Activated naive CD4-positive, alpha-beta T cell treated with anti-CD3 and anti-CD28 coated beads, Interleukin-2, amount 50 U/mL, for 16 hours (primary cell): ENCODE results near the gene RIN1.
"Not testable (repeated sequence)": the region's sequence is repeated elsewhere in the genome, so short reads cannot be mapped to it uniquely, and the experiment has no call there.

Experiments
- DNase-seq: peaks from one replicate; pipeline ENCODE4 v3.0.0-alpha.2; 2020

RIN1 gene, protein sequence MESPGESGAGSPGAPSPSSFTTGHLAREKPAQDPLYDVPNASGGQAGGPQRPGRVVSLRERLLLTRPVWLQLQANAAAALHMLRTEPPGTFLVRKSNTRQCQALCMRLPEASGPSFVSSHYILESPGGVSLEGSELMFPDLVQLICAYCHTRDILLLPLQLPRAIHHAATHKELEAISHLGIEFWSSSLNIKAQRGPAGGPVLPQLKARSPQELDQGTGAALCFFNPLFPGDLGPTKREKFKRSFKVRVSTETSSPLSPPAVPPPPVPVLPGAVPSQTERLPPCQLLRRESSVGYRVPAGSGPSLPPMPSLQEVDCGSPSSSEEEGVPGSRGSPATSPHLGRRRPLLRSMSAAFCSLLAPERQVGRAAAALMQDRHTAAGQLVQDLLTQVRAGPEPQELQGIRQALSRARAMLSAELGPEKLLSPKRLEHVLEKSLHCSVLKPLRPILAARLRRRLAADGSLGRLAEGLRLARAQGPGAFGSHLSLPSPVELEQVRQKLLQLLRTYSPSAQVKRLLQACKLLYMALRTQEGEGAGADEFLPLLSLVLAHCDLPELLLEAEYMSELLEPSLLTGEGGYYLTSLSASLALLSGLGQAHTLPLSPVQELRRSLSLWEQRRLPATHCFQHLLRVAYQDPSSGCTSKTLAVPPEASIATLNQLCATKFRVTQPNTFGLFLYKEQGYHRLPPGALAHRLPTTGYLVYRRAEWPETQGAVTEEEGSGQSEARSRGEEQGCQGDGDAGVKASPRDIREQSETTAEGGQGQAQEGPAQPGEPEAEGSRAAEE

DNA sequence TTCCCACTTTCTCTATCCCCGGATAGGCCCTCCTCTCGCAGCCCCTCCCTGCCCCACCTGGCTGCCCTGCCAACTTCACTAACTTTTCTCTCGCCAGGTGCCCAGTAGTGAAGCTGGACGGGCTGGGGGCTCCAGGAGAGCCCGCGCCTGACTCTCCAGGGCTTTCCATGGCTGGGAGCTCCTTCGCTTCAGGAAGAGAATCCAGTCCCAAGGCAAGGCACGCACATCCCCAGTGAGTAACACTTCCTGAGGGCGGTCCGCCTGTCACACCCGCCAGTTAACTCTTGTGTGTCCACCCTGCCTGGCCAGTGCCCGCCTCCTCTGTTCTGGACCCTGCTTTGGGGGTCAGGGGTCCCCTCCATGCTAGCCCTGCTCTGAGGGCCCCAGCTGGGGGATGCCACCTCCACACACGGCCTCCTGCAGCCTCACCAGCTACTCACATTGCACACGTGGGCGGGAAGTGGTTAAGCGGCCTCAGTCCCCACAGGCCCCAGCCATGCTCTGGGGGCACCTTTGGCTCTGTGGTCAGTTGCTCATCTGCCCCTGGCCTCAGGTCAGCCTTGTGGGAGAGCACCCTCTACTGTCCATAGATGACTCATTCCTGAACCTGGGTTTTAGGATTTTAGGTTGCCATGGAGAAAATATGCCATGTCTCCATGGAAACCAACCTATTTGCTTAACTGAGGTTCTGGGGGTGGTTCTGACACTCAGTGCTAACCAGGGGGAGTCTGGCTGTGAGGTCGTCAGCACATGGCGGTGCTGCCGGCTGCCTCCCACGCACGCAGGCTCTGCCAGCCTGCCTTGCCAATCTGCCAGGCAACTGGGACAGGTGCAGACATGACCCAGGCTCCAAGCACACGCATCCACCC is at the start of gene RIN1:
Gene RIN1, minus strand, starts transcription at position 201 of the 869 bp plus-strand sequence. Its CDS starts 32 bp downstream, at position 169.
- DNase-seq = no peak

DNA sequence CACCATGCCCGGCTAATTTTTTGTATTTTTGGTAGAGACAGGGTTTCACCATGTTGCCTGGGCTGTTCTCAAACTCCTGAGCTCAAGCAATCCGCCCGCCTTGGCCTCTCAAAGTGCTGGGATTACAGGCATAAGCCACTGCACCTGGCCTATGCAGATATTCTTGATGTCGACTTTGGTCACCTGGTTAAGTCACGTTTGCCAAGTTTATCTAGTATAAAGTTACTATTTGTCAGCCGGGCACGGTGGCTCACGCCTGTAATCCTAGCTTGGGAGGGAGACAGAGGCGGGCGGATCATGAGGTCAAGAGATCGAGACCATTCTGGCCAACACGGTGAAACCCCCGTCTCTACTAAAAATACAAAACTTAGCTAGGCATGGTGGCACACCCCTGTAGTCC is 48.1 kb upstream of the RIN1 start:
- DNase-seq = not testable (repeated sequence)

DNA sequence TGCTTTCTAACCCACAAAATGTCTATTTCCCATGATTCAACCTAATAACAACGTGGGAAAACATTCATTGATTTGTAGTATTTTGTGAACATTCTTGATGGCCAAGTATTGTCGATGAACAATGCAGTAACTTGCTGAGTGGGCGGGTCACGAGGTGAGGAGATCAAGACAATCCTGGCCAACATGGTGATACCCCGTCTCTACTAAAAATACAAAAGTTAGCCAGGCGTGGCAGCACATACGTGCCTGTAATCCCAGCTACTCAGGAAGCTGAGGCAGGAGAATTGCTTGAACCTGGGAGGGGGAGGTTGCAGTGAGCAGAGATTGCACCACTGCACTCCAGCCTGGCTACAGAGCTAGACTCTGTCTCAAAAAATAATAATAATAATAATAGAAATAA is 44.0 kb upstream of the RIN1 start:
- DNase-seq = not testable (repeated sequence)

DNA sequence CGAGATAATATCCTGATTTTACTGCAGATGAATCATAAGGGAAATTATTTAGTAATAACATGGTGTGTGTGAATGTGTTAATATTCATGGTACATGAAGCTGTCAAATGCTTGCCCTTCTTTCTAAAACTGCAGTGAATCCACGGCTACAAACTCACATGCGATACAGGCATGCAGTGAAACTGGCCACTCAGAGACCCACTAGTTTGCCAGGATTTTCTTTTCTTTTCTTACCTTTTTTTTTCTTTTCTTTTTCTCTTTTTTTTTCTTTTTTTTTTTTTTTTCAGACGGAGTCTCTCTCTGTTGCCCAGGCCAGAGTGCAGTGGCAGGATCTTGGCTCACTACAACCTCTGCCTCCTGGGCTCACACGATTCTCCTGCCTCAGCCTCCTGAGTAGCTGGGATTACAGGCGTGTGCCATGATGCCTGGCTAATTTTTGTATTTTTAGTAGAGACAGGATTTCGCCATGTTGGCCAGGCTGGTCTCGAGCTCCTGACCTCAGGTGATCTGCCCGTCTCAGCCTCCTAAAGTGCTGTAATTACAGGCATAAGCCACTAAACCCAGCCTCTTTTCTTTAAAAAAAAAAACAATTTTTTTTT is 37.6 kb upstream of the RIN1 start:
- DNase-seq = not testable (repeated sequence)

DNA sequence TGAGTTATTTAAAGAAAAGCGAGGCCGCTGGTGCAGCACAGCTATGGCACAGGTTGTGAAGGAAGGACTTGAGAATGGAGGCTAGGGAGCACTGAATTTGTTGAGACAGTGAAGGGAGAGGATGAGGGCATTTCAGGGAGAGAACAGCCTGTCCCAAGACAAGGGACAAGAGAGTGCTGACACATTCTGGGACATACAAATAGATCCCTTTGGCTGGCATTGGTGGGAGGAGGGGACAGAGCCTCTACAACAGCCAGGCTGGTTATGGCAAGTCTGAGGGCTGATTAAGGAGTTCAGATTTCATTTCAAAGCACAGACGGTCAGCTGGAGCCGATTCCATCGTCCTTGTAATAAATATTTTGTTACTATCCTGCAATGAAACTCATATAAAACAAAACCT is 37.0 kb upstream of the RIN1 start:
- DNase-seq = no peak

DNA sequence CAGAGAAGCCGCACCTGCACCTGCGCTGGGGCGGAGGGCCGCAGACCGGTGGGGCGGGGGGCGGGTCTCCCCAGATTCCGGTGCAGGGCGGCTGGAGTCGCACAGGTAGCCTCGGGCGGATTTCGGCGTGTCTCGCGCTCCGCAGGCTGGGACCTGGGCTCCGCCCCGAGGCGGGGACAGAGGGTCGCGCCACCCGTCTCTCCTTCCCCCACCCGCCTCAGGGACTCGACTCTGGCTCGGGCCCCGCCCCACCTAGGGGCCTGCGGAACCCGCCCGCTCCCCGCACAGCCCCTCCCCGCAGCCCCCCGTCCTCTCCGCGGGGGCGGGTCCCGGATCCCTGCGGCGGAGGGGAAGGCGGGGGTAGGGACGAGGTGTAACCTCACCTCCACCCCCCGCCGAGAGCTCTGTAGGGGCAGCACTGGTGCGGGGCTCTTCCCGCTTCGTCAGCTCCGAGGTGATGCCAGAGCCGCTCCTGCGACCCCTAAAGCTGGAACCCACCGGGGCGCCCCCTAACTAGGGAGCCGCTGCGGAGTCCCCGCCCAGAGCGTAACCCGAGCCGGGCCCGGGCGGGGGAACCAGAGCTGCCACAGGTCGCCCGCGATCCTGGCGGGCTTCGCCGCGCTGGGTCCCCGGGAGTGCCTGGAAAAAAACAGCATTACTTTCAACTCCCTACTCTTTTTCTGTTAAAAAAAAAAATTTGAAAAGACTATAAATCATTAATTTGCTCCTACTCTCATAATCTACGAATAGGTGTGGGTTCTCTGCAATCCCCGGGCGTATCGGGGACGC is 35.6 kb upstream of the RIN1 start, which contains the start of gene SLC29A2:
Gene SLC29A2, minus strand, starts transcription at position 134 of the 789 bp plus-strand sequence. CDS start 169 bp downstream, outside the sequence.
- DNase-seq = peak; percentile 87

DNA sequence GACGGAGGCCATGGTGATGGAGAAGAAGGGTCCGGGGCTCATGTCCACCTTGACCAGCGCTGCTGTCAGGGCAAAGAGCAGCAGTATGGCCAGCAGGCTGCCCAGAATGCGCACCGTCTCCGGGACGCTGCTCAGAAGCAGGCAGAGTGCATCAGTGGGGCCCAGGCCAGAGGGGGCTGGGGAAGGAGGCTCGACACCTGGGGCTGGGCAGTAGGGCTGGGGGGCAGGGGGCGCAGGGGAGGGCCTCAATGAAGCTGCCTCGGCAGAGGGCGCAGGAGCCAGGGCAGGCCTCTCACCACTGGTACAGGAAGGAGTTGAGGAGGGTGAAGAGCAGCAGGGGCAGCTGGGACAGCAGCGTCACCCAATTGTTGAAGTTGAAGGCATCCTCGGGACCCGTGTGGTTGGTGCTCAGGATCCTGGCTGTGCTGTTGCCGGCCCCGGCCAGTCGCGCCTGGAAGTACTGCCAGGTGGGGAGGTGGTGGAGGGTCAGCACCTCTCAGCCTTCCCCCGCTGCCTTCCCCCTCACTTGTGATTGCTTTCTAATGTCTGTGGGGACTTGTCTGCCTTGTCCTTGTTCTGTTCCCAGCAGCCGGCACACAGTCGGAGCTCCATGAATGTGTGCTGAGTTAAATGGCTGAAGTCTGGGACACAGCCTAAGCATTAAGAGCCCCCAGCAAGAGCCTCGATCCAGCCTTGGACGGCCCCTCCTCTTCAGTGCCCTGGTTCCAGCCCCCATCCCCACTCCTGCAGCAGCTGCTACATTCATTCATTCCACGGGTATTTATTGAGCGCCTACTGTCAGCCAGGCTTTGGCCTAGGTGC is 33.0 kb upstream of the RIN1 start:
- no peak for DNase-seq

DNA sequence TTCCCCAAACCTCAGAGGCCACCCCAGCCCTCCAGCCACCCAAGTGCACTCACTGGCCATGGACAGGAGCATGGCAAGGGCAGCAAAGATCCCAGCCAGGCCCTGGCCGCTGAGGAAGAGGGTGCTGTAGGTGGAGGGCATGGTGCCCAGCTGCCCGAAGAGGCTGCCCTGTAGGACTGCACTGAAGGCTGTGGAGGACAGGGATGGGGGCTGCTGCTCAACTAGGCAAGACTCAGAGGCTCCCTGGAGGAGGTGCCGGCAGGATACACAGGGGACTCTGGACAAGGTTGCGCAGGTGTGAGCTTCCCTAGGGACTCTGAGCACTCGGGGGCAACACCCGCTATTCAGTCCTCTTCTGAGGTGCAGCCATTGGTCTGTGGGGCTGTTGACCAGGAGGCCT is 32.2 kb upstream of the RIN1 start:
- no peak for DNase-seq

DNA sequence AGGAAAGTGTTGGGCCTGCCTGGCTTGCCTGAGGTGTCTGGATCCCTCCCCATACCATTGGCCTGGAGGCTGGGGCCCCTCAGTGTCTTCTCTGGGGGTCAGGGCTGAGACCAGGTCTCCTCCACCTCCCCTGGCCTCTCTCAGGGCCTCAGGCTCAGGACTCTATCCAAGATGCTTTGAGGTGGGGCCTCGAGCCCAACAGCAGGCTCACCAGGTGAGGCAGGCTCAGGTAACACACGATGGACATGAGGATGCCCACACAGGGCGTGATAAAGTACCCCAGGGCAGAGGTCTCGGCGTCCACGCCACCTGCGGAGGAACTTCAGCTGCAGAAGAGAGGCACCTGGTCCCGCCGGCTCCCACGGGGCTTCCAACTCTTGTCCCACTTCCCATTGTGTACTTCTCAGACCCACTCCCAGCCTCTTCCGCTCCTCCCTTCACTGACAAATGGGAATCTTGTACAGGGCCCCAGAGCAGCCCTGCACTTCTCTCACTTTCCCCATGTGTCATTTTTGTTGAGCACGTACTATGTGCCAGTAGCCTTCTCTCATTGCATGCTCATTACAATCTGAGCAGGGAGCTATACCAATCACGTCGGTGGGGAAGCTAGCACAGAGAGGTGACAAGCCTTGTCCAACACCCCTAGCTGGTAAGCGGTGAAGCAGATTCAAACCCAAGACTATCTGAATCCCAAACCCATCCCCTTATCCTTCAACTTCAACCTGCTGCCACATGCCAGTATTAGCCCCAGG is 31.5 kb upstream of the RIN1 start:
- no peak for DNase-seq

DNA sequence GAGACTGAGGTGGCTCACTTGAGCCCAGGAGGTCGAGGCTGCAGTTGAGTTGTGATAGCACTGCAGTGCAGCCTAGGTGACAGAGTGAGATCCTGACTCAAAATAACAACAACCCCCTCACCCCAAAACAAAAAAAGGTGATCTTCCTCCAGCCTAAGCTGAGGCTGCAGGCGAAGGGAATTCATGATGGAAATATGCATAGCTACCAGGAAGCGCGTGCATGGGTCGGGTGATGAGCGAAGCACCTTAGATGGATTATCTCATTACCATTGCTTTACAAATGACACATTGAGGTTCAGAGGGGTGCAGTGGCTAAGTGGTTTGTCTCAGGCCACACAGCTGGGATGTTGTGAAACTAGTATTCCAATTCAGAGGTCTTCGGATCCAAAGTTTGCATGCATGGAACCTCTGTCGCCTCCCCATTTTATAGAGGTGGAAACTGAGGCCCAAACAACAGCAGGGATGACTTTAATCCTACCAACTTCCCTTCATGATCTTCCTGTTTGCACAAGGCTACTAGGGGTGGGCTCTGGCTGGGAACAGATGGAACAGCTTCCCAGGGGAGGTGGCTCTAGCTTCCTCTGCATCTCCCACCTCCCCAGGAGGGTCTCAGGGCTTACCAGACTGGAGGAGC is 30.7 kb upstream of the RIN1 start:
- no peak for DNase-seq

DNA sequence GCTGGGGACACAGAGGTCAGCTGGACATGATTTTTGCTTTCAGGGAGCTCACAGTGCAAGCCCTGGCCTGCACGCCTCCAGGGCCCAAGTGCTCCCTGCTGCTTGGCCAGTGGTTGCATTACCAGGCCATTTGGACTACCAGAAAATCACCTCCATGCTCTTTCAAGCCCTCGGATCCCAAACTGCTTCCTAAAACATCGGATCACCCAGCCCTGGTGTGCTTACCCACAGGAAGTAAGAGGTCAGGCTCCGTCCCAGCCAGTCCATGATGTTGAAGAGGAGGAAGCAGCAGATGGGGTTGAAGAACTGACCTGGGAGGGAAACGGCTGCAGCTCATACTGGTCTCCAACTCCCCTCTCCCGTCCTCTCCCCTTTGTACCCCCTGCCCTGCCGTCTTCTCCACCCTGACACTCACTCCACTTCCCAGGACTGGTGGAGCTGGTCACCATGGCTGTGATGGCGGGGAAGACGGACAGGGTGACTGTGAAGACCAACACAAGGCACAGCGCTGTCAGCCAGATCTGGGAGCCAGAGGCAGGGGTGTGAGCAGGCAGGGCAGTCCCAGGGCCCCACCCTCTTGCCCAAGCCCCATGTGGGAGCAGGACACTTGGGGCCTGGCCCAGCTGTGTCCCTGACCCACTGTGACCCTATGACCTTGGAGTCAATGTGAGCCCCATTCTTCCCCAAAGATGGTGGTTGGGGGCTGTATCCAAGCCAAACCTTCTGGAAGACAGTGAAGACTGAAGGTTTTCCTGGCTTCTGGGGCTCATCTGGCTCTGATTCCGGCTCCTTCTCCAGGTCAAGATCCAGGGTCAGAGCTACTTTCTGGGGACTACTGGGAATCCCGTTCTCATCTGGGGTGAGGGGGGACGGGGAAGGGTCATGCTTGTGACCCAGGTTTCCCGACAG is 29.7 kb upstream of the RIN1 start:
- no peak for DNase-seq

DNA sequence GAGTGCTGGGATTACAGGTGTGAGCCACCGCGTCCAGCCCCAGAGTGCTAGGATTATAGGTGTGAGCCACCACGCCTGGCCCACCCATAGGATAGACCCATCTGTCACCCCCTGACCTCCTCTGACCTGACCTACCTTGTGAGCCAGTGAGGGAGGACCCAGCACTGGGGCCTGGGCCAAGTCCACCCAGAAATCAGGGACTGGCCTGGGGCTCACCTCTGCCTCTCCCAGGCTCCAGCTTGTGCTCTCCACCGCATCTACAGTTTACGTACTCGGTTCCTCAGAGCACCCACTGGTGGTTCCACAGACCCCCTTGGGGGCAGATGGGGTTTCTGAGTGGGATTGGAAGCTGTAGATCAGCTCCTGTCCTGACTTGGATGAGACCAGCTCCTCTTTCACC is 28.9 kb upstream of the RIN1 start:
- DNase-seq = no peak

DNA sequence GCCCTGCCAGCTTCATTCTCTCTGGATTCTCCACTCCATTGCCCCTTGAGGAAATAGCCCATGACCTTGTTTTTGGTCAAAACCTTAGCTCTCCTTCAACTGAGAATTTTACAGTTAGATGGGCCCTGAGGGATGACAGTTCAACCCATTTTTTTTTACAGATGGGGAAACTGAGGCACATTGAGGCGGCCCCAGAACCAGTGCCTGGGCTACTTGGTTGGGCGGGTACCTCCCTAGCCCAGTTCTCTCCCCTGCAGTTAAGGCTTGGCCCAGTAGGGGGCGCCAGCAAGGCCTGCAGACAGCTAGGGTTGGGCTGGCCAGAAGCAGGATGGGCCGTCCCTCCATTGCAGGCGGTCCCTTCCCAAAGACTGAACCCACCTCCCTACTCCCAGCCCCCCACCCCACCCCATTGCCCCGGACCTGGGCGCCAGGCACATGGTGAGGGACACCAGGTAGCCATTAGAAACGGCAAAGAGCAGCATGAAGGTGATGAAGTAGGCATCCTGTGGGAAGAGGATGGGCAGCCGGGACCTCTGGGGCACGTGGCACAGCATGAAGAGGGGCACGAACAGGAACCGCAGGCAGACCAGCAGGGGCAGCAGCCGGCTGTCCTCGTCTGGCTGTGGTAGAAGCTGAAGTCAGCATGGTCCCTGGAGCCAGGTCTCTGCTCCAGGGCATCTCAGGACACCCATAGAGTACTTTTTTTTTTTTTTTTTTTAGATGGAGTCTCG is 27.7 kb upstream of the RIN1 start:
- DNase-seq = peak; percentile 76

DNA sequence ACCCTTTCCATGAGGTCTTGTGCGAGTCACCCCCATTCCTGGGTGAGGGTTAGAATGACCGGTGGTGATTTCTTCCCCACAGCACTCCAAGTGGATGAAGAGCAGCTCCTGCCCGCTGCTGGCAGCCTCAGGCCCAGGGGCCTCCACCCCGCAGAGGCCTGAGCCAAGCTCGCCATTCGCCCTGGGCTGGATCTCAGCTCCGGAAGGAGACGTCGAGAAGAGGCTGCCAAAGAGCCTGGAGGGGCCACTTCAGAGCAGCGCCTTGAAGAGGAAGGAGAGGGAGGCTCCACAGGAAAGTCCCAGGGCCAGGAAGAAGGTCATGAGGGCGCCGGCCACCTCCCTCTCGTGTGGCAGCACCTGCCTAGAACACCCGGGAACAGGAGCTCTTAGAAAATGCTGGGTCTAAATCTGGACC is 27.0 kb upstream of the RIN1 start:
- DNase-seq = no peak

DNA sequence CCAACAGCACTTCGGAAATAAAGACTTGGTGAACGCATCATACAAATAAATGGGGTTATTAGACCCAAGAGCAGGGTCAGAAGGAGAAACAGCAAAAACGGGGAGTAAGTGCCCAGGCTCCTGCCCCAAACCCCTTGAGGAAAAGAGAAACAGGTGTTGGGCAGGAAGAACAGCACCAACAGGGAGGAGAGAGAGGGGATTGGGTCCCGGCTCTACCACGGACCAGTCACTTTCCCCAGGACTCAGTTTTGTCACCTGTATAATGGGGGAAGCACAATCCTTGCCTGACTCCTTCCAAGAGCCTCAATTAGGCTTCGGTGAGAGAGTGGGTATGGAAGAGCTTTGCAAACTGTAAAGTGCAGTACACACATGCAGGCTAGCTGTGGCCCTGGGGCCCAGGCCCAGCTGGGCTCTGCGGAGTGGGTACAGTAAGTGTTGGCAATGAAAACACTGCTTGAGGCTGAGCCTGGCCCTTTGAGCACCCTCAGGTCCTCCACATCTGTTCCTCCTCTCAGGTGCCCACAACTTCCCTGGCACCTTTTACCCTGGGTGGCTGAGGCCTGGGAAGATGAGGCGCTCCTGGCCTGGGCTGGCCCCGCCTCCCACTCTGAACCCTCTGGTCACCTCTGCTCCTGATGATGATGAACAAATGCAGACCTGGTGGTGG is 26.4 kb upstream of the RIN1 start:
- DNase-seq = no peak

DNA sequence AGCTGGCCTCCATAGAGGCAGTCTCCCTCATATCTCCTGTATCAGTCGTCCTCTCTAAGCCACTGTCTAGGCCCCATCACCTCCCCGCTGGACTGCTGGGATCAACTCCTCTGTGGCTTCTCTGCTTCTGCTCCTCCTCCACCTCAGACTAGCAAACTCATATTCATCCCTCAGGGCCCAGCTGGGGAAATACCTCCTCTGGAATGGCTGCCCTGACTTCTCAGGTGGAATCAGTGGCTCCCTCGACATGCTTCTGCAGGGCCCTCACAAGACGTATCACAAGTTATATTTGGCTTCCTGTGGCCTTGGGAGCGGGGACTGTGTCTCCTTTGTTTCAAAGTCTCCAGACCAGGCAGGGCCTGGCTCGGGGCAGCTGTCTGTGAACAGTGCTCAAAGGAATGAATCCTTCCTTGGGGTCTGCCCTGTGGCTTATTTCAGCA is 25.3 kb upstream of the RIN1 start:
- no peak for DNase-seq
